NB4 (cell line): Measurements from ENCODE around the gene DAPK1.

Experiments used
- DNase-seq: peaks from one replicate; pipeline ENCODE4 v3.0.0; 2010; ENCODE audit warnings: low read depth
- H3K4me3 ChIP-seq: one replicate; pipeline ENCODE4 v1.5.1; 2011; ENCODE audit warnings: mild to moderate bottlenecking, low read depth, low read length, moderate library complexity
- MYC ChIP-seq: IDR thresholded peaks from 2 replicates; pipeline ENCODE4 v1.6.1; 2011; ENCODE audit warnings: low read depth, low read length
- POLR2A ChIP-seq: IDR thresholded peaks from 2 replicates; pipeline ENCODE4 v1.6.1; 2011; ENCODE audit warnings: mild to moderate bottlenecking; ENCODE audit not compliant: insufficient read length; ENCODE audit errors: extremely low read depth
- TF ChIP-seq, protein P1 (sequence below): IDR thresholded peaks from one replicate; pipeline ENCODE4 v1.5.1; 2012; ENCODE audit warnings: low read depth, low read length
- TF ChIP-seq, protein P2 (sequence below): IDR thresholded peaks from 2 replicates; pipeline ENCODE4 v1.6.1; 2011; ENCODE audit warnings: low read depth, low read length

The DAPK1 gene

DNA sequence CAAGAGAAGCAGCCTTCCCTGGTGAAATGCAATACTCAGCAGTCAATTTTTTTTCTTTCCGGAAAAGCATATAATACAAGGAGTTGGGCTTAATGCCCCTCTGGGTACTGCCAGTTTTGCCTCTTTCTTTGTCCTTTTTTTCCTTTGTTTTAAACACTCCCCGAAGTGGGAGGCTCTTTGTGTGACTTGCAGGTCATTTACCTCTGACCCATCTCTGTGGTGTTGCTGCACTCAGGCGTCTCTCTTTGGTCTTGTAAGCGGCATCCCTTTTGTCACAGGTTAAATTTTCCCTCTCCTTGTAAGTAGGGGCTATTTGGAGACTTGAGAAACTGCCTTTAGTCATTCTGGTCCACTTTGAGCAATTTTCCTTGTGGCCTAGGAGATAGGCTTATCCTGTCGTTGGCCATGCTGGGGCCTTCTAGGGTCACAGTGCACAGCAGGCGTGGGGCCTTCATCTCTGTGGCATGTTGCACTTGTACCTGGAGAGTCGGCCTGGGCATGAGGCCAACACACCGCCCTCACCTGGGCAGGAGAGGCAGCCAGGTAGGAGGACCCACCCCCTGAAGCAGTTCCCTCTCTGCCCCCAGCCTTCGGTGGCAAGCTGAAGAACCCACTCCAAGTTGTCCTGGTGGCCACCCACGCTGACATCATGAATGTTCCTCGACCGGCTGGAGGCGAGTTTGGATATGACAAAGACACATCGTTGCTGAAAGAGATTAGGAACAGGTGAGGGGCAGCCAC, 200.6 kb downstream of the DAPK1 start:
- DNase-seq = no peak
- no peak overlapping the region for H3K4me3 ChIP-seq
- TF ChIP-seq POLR2A (no peak), MYC (no peak)
- TF ChIP-seq, protein P1, sequence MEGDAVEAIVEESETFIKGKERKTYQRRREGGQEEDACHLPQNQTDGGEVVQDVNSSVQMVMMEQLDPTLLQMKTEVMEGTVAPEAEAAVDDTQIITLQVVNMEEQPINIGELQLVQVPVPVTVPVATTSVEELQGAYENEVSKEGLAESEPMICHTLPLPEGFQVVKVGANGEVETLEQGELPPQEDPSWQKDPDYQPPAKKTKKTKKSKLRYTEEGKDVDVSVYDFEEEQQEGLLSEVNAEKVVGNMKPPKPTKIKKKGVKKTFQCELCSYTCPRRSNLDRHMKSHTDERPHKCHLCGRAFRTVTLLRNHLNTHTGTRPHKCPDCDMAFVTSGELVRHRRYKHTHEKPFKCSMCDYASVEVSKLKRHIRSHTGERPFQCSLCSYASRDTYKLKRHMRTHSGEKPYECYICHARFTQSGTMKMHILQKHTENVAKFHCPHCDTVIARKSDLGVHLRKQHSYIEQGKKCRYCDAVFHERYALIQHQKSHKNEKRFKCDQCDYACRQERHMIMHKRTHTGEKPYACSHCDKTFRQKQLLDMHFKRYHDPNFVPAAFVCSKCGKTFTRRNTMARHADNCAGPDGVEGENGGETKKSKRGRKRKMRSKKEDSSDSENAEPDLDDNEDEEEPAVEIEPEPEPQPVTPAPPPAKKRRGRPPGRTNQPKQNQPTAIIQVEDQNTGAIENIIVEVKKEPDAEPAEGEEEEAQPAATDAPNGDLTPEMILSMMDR = no peak
- TF ChIP-seq, protein P2, sequence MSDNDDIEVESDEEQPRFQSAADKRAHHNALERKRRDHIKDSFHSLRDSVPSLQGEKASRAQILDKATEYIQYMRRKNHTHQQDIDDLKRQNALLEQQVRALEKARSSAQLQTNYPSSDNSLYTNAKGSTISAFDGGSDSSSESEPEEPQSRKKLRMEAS = no peak

DNA sequence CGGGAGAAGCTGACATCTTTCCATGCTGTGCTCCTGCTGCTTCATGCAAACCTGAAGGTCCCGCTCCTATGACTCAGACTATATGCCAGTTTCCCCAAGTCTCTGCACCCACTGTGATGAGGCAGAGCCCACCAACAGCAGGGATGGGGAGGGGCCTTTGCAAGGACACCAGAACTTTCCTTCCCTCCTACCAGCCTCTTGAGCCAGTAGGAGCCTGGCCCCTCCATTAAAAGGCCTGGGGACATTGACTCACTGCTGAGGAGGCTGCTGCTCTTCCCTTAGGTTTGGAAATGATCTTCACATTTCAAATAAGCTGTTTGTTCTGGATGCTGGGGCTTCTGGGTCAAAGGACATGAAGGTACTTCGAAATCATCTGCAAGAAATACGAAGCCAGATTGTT, 202.2 kb downstream of the DAPK1 start:
- H3K4me3 ChIP-seq = no peak overlapping the region
- no peak for DNase-seq
- TF ChIP-seq, protein P1 = no peak
- TF ChIP-seq MYC (no peak), POLR2A (no peak)
- TF ChIP-seq, protein P2 = no peak

DNA sequence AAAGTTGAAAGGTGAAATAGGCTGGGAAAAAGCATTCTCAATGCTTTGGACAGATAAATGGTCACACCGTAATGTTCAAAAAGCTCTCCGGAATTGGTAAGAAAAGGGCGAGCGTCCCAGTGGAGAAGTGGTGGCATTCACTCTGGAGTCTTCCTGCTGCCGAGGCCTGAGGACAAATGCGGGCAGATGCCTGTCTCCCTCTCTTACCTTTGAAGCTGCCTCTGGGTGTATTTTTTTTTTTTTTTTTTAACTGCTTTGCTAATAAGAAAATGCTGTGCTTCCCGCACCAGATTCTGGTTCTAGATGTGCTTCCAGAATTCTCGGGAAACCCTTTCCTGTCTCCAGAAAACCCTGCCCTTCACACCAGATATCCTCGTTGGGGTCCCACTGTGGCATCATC, 203.8 kb downstream of the DAPK1 start:
- H3K4me3 ChIP-seq = no peak overlapping the region
- DNase-seq = no peak
- no peak for TF ChIP-seq POLR2A
- TF ChIP-seq MYC = no peak
- TF ChIP-seq, protein P1 = no peak
- TF ChIP-seq, protein P2 = no peak

DNA sequence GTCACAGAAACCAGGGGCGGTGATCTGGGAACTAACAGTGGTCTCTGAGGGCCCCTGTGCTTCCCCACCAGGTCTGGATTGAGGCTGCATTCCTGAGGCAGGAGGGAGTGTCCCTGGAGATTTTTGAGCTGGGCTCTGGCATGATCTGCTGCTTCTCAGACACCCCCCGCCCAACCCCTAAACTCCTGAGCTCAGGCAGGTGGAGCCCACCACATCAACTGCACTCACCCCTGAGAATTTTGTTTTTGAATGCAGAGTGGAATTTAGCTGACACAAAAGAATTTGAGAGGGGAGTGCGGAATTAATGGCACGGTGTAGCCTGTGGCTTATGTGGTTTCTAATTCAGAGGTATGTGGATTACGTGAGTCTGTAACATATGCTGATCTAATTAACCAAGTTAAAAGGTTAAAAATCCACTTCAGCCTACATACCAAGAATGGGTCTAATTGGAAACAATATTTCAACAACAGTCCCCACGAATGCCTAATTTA, 204.3 kb downstream of the DAPK1 start:
- no peak for DNase-seq

DNA sequence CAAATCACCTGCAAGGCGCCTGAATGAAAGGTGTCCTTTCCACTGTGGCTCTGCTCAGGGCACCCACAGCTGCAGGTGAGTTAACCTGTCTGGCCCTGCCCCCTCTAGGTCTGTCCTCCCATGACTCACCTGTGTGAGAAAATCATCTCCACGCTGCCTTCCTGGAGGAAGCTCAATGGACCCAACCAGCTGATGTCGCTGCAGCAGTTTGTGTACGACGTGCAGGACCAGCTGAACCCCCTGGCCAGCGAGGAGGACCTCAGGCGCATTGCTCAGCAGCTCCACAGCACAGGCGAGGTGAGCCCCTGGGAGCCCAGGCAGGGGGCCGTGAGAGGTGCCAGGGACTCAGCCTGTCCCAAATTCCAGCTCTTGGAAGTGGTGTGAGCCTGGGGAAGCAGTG, 205.3 kb downstream of the DAPK1 start:
- no peak for DNase-seq
- H3K4me3 ChIP-seq = no peak overlapping the region
- TF ChIP-seq, protein P2 = no peak
- TF ChIP-seq, protein P1 = no peak
- TF ChIP-seq POLR2A (no peak), MYC (no peak)

More for the DNA sequence above, 204.3 kb downstream of the DAPK1 start:
- H3K4me3 ChIP-seq = no peak overlapping the region
- TF ChIP-seq MYC = no peak
- no peak for TF ChIP-seq POLR2A
- TF ChIP-seq, protein P1 = no peak
- TF ChIP-seq, protein P2 = no peak

DNA sequence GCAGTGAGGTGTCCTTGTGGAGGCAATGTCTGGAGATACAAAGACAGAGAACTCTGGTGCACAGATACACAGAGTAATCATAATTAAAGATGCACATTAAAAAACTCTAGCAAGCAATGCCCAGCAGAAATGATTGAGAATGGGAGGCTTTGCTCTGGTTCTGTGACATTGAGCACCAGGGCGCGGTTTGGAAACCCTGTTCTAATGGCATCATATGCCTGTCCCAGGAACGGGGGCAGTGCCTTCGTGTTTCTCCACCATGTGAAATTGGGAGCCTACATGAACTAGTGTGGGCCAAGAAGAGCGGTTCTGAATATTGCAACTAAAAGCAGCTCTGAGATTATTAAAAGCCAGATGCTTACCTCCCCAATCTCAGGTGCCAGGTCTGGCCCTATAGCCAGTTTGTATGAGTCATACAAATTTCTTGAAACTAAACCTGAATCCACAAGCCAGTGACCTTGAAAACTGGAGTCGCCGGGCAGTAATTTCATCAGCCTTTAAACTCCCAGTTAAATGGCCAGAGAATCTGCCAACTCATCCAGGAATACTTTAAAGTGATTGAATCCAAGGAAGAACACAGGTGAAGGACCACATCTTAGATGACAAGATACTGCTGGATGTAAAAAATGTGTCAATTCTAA, 206.1 kb downstream of the DAPK1 start:
- no peak overlapping the region for H3K4me3 ChIP-seq
- TF ChIP-seq, protein P1 = no peak
- no peak for TF ChIP-seq POLR2A
- no peak for TF ChIP-seq MYC
- TF ChIP-seq, protein P2 = no peak
- no peak for DNase-seq
